ENCODE data around the gene SERPINB6. TPM values are rescaled to one million over a fixed set of nuclear protein-coding genes. Genes with fewer than 3 reads are reported as not detected.

Gene SERPINB6
- total and polyA plus RNA-seq, 9 of the 15 experiments (the other 6 are each of a cell fraction or from before 2014, with no cell fraction given), result 86.6 to 211 (median 143) TPM

DNA sequence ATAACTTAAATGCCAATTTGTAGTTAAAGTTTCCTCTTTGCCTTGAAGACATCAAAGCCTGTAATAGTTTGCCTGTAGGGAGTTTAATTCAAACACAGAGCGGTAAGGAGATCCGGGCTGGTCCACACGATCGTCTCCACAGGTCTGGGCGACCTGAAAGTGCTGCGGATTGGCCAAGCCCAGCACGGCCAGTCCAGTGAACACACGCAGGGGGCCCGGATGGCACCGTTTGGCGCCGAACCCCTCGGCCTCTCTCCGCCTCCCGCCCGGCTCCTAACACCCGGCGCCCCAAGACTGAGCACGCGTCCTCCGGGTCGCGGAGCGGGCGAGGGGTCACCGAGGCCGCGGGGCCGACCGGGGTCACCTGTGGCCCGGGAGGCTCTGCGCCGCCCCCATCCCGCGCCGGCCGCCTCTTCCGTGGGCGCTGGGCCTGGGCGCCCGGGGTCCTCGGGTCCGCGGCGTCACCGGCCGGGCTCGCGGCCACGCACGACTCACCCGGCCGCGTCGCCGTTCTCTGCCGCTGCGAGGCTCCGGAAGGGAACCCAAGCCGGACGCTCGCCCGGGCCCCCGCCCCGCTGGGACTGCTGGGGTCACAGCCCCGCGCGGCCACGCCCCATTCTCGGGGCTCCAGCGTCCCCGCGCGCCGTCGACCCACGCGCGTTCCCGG, 481 bp downstream of the SERPINB6 start (continued):
- TF ChIP-seq PYGO2 (tag; IDR thresholded peaks at IDR 0.05), result no peak
- TF ChIP-seq RBM25 (IDR thresholded peaks at IDR 0.05; ENCODE audit: low read depth, low read length, severe bottlenecking), result no peak
- TF ChIP-seq, protein P1, sequence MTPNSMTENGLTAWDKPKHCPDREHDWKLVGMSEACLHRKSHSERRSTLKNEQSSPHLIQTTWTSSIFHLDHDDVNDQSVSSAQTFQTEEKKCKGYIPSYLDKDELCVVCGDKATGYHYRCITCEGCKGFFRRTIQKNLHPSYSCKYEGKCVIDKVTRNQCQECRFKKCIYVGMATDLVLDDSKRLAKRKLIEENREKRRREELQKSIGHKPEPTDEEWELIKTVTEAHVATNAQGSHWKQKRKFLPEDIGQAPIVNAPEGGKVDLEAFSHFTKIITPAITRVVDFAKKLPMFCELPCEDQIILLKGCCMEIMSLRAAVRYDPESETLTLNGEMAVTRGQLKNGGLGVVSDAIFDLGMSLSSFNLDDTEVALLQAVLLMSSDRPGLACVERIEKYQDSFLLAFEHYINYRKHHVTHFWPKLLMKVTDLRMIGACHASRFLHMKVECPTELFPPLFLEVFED (CRISPR knock-in tag; conservative IDR thresholded peaks at IDR 0.05), result no peak
- TF ChIP-seq SAFB2 (IDR thresholded peaks at IDR 0.05; ENCODE audit: borderline replicate concordance, low read depth, low read length, severe bottlenecking), result no peak
- TF ChIP-seq, protein P2, sequence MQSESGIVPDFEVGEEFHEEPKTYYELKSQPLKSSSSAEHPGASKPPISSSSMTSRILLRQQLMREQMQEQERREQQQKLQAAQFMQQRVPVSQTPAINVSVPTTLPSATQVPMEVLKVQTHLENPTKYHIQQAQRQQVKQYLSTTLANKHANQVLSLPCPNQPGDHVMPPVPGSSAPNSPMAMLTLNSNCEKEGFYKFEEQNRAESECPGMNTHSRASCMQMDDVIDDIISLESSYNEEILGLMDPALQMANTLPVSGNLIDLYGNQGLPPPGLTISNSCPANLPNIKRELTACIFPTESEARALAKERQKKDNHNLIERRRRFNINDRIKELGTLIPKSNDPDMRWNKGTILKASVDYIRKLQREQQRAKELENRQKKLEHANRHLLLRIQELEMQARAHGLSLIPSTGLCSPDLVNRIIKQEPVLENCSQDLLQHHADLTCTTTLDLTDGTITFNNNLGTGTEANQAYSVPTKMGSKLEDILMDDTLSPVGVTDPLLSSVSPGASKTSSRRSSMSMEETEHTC (IDR thresholded peaks at IDR 0.05), result no peak
- no peak for TF ChIP-seq CREM (IDR thresholded peaks at IDR 0.05; ENCODE audit: low read depth)
- TF ChIP-seq RFX5 (IDR thresholded peaks at IDR 0.05; ENCODE audit: low read depth, low read length), result no peak
- TF ChIP-seq, protein P3, sequence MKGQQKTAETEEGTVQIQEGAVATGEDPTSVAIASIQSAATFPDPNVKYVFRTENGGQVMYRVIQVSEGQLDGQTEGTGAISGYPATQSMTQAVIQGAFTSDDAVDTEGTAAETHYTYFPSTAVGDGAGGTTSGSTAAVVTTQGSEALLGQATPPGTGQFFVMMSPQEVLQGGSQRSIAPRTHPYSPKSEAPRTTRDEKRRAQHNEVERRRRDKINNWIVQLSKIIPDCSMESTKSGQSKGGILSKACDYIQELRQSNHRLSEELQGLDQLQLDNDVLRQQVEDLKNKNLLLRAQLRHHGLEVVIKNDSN (CRISPR knock-in tag; IDR thresholded peaks at IDR 0.05), result no peak
- no peak for TF ChIP-seq BMI1 (IDR thresholded peaks at IDR 0.05; ENCODE audit: low read length)
- no peak for TF ChIP-seq ATF1 (CRISPR knock-in tag; IDR thresholded peaks at IDR 0.05)
- TF ChIP-seq ATF1 (tag; IDR thresholded peaks at IDR 0.05), result no peak
- TF ChIP-seq, protein P4, sequence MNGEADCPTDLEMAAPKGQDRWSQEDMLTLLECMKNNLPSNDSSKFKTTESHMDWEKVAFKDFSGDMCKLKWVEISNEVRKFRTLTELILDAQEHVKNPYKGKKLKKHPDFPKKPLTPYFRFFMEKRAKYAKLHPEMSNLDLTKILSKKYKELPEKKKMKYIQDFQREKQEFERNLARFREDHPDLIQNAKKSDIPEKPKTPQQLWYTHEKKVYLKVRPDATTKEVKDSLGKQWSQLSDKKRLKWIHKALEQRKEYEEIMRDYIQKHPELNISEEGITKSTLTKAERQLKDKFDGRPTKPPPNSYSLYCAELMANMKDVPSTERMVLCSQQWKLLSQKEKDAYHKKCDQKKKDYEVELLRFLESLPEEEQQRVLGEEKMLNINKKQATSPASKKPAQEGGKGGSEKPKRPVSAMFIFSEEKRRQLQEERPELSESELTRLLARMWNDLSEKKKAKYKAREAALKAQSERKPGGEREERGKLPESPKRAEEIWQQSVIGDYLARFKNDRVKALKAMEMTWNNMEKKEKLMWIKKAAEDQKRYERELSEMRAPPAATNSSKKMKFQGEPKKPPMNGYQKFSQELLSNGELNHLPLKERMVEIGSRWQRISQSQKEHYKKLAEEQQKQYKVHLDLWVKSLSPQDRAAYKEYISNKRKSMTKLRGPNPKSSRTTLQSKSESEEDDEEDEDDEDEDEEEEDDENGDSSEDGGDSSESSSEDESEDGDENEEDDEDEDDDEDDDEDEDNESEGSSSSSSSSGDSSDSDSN (IDR thresholded peaks at IDR 0.05; ENCODE audit: borderline replicate concordance in 1 of 2, low read depth in 2 of 2, low read length in 2 of 2), result peak in 1 of 2 experiments; percentile 71; a peak in 3 of 4 replicates
- TF ChIP-seq CREB3 (tag; conservative IDR thresholded peaks at IDR 0.05; ENCODE audit: low read depth), result no peak
- TF ChIP-seq ZBTB17 (CRISPR knock-in tag; IDR thresholded peaks at IDR 0.05), result peak; percentile 69
- no peak for TF ChIP-seq ZNF785 (CRISPR knock-in tag; IDR thresholded peaks at IDR 0.05)
- TF ChIP-seq, protein P5, sequence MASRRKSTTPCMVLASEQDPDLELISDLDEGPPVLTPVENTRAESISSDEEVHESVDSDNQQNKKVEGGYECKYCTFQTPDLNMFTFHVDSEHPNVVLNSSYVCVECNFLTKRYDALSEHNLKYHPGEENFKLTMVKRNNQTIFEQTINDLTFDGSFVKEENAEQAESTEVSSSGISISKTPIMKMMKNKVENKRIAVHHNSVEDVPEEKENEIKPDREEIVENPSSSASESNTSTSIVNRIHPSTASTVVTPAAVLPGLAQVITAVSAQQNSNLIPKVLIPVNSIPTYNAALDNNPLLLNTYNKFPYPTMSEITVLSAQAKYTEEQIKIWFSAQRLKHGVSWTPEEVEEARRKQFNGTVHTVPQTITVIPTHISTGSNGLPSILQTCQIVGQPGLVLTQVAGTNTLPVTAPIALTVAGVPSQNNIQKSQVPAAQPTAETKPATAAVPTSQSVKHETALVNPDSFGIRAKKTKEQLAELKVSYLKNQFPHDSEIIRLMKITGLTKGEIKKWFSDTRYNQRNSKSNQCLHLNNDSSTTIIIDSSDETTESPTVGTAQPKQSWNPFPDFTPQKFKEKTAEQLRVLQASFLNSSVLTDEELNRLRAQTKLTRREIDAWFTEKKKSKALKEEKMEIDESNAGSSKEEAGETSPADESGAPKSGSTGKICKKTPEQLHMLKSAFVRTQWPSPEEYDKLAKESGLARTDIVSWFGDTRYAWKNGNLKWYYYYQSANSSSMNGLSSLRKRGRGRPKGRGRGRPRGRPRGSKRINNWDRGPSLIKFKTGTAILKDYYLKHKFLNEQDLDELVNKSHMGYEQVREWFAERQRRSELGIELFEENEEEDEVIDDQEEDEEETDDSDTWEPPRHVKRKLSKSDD (conservative IDR thresholded peaks at IDR 0.05; ENCODE audit: low read length), result no peak
- TF ChIP-seq ZNF444 (CRISPR knock-in tag; IDR thresholded peaks at IDR 0.05), result no peak
- no peak for TF ChIP-seq RUNX1 (IDR thresholded peaks at IDR 0.05; ENCODE audit: low read depth)

Data from K562 (cell line).